ENCODE results near the gene LETM1. TPM values are rescaled to one million over a fixed set of nuclear protein-coding genes. Genes with fewer than 3 reads are reported as not detected.

LETM1 gene
- polyA plus RNA-seq, 3 donors, result 18.2 to 19.8 (median 18.6) TPM

DNA sequence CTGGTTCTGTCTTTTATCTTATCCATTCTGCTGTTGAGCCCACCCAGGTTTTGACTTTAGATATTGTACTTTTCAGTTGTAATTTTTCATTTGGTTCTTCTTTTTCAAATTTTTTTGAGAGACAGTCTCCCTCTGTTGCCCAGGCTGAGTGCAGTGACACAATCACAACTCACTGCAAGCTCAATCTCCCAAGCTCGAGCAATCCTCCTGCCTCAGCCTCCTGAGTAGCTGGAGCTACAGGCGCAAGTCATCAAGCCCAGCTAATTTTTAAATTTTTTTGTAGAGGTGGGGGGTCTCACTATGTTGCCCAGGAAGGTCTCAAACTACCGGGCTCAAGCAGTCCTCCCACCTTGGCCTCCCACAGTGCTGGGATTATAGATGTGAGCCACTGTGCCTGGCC, 25.7 kb downstream of the LETM1 start:
- no peak for DNase-seq (ENCODE audit: low read depth in 3 of 3, low spot score in 2 of 3)

DNA sequence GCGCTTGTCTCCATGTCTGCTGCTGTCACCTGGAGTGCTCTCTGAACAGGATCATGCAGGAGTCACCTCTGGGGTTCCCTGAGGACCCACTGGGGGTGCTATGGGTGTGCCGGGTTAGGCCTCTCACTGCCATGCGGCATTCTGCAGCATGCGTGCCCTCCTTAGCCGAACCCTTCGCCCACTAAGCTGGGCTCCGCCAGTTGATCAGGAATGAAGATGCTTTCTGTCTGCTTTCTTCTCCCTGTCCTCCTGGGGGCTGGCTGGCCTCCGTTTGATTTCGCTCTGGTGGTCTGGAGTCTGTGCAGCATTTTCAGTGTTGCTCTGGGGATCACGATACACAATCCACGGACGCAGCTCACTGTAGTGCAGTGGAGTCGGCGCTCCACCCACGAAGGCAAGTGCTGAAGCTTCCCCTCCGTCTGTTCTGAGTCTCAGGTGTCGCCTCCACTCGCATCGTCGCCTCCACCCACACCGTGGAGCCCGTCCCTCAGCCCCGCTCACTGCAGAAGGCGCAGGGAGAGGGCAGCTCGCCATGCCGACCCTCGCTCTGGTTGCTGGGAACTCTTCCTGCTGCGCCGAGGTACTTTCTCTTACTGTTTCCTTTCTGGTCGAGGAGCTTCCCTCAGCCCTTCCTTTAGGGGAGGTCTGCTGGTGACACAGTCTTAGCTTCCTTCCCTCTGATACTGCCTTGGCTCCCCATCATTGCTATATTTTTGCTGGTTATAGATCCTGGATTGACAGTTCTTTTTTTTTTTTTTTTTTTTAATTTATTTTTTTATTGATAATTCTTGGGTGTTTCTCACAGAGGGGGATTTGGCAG, 29.2 kb downstream of the LETM1 start:
- no peak for DNase-seq (ENCODE audit: low read depth in 3 of 3, low spot score in 2 of 3)

- DNase-seq (ENCODE audit: low read depth in 3 of 3, low spot score in 2 of 3), result no peak
These were observed 30.6 kb downstream of the LETM1 start for GRCh38 chr4:1825326-1825725.

DNA sequence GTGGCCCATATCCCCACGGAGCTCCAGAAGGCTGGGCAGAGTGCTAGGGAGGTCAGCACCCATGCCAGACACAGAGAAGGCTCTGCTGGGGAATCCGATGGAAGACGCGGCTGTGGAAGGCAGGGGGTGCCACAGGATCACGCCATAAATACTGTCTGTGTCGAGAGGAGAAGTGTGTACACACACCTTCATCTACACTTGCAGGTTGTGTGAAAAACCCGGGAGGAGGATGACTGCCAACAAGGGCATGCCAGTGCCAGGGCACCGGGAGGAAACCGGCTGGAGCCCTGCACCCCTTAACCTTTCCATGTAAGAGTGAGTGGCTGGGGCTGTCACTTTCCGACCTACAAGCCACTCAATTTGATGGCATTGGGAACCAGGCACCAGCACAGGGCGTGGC, 31.2 kb downstream of the LETM1 start:
- no peak for DNase-seq (ENCODE audit: low read depth in 3 of 3, low spot score in 2 of 3)

DNA sequence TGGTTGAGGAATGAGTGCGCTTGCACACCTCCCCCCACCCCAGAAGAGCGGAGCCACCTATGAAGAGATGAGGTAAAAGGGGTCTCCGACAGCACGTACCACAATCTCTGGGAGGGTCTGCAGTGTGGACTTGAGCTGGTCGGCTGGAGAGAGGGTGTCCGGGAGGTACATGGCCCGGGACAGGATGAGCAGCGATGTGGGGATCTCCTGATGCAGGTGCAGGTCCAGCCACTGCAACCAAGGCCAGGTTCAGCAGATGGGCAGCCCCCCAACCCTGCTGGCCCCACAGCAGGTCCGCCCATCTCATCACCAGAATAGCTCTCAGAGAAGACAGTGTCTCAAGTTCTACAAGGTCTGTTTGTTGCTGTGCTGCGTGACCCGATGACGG, 32.4 kb downstream of the LETM1 start:
- no peak for DNase-seq (ENCODE audit: low read depth in 3 of 3, low spot score in 2 of 3)

- DNase-seq (ENCODE audit: low read depth in 3 of 3, low spot score in 2 of 3), result no peak
These were observed 33.1 kb downstream of the LETM1 start for GRCh38 chr4:1822568-1823544.

DNA sequence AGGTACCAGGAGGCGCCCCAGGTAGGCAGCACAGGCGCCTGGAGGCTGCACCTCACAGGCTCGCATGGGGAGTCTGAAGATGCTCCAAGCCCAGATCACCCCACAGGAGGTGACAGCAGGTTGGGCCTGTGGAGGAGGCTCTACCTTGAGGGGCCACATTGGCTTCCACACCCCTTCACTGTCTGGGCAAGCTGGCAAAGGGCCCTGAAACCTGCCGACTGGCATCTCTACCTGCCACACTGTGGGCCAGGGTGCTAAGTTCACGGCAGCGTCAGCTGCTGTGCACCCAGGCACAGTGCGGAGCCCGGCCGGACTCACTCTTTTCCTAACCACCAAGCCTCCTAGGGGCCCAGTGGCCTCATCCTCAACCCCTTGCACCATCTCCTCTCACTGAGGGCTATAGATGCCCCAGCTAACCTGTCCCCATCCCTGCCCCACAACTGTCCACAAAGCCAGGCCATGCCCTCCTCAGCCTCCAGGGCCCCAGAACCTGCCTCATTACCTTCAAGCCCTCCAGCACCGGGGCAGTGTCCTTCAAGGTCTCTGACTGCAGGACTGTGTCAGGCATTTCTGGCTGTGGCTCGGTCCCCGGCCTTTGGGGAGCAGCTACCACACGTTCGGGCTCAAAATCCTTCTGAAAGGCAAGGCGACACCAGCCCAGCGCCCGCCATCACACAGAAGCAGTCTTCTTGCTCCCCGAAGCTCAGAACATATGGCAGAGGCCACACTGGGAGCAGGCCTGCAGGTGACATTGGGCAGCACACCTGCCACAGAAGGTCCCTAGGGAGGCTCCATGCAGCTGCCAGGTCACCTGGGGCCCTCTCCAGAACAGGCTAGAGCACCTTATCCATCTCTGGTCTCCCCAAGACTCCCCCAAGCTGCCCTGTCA, 34.0 kb downstream of the LETM1 start:
- no peak for DNase-seq (ENCODE audit: low read depth in 3 of 3, low spot score in 2 of 3)

DNA sequence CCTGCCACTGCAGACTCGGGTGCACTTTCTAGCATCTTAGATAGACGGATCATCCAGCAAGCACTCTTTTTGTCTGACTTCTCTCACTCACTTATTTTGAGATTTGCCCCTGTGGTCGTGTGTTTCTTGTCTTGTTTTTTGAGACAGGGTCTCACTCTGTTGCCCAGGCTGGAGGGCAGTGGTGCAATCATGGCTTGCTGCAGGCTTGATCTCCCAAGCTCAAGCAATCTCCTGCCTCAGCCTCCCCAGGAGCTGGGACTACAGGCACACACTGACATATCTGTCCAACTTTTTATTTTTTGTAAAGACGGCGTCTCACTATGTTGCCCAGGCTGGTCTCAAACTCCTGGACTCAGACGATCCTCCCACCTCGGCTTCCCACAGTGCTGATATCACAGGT, 36.1 kb downstream of the LETM1 start:
- DNase-seq (ENCODE audit: low read depth in 3 of 3, low spot score in 2 of 3), result no peak

DNA sequence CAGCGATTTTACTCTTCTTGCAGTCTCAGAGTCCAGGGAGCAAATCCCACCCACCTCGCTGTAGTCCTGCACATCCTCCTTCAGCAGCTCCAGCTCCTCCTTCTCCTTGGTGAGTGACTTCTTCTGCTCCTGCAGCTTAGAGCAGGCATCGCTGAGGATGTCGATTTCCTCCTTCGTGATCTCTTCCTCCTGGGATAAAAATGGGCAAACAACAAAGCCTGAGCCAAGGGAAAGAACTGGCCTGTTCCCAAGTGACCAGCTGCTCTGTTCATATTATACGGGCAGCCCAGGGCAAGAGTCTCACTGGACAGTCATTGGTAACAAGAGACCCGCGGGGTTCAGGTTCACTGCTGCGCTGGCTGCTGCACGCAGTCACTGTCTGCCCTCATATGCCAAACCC, 36.7 kb downstream of the LETM1 start:
- no peak for DNase-seq (ENCODE audit: low read depth in 3 of 3, low spot score in 2 of 3)

DNA sequence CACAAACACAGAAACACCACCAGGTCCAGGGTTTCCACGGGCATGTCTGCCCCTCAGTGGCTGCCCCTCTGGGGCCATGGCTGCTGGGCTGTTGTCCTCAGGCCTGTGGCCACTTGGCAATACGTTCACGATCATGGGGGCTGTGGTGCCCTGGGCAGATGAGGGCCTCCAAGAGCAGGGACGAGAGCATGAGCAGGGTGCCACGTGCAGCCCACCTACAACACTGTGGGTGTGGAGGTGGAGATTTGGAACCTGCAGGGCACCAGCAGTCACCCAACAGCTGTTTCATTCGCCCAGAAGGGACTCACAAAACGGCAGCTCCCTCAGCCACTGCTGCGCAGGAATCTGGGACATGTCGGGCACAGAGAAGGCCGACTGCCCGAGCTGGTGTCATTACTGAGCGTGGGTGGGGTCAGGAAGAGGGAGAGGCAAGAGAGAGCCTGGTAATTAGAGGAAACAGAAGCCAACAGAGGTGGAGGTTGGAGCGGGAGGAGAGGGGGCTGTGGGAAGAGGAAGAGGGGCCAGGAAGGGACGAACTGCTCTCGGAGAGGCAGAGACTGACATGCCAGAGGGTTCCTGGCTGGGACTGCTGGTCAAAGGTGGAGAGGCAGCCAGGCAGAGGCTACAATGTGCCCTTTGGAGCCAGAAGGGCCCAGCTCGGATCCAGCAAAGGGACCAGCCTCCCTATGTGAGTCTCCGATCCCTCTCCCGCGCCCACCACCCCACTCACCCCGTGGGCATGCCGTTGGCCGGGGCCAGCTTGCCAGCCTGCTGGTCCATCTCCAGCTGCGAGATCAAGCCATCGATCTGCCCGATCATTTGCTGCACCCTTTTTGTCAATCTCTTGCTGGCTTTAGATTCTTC, 39.7 kb downstream of the LETM1 start:
- no peak for DNase-seq (ENCODE audit: low read depth in 3 of 3, low spot score in 2 of 3)

- no peak for DNase-seq (ENCODE audit: low read depth in 3 of 3, low spot score in 2 of 3)
These were observed 40.6 kb downstream of the LETM1 start for GRCh38 chr4:1815096-1815996.

DNA sequence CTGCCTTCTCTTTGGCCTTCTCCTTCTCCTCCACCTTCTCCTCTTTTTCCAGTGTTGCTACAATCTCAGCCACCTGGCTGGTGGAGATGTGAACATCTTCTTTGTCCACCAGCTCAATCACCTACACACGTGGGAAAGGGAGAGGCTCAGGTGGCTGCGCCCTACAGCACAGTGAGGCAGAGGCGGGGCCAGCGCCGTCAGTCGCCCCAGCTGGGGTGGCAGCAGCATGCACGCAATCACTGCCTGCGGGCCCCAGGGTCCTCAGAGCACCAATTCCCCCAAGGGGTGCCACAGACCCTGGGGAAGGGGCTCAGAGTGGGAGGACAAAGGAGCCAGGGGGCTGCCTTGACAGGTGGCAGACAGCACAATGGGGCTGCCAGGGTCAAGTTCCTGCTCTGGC, 41.5 kb downstream of the LETM1 start:
- DNase-seq (ENCODE audit: low read depth in 3 of 3, low spot score in 2 of 3), result no peak

DNA sequence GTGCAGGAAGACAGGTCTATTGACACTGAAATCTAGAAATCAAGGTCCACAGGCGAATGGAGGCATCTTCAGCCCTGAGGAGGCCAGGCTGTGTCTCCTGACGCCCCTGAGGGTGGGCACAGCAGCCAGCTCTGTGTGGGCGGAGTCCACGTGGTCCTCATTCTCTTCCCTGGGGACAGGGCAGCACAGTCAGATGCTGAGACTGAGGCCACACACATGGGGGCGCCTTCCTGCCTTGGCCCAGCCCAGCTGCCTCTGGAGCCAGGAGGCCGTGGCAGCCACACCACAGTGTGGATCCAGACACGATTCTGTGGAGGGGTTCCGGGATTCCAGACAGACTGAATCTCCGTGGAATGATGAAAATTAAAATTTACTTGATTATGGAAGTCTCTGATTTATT, 42.0 kb downstream of the LETM1 start:
- DNase-seq (ENCODE audit: low read depth in 3 of 3, low spot score in 2 of 3), result no peak

GRCh38 chr4:1813231-1813630, 42.7 kb downstream of the LETM1 start:
- no peak for DNase-seq (ENCODE audit: low read depth in 3 of 3, low spot score in 2 of 3)

DNA sequence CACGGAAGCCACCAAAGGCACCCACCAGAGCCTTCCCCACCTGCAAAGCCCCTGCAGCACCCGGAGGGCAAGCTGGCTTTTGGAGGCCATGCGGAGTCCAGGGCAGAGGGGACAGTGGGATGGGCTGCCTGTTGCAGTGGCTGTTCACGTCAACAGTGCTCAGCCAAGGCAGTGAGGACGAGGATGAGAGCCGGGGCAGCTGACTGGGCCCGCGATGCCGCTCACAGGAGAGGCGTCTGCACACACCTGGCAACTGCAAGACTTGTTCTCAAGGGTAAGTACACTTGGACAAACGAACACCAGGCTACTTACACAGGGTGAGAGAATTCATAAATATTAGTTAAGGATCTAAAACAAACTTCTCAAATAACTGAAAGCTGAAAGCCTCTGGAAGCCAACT, 43.2 kb downstream of the LETM1 start:
- no peak for DNase-seq (ENCODE audit: low read depth in 3 of 3, low spot score in 2 of 3)

GRCh38 chr4:1810765-1811164, 45.2 kb downstream of the LETM1 start:
- DNase-seq (ENCODE audit: low read depth in 3 of 3, low spot score in 2 of 3), result no peak

GRCh38 chr4:1809754-1810502, 46.0 kb downstream of the LETM1 start:
- DNase-seq (ENCODE audit: low read depth in 3 of 3, low spot score in 2 of 3), result no peak

Measured in right renal cortex interstitium (tissue), 3 donors.